LoVo (cell line): ENCODE results near the gene ZFHX3.
A peak's percentile ranks its signal among the peaks of the same experiment; 100 is the strongest.

Source experiments
- DNase-seq: peaks from one replicate; pipeline ENCODE4 v3.0.0-alpha.2; 2016; ENCODE audit warnings: low spot score

The ZFHX3 gene

DNA sequence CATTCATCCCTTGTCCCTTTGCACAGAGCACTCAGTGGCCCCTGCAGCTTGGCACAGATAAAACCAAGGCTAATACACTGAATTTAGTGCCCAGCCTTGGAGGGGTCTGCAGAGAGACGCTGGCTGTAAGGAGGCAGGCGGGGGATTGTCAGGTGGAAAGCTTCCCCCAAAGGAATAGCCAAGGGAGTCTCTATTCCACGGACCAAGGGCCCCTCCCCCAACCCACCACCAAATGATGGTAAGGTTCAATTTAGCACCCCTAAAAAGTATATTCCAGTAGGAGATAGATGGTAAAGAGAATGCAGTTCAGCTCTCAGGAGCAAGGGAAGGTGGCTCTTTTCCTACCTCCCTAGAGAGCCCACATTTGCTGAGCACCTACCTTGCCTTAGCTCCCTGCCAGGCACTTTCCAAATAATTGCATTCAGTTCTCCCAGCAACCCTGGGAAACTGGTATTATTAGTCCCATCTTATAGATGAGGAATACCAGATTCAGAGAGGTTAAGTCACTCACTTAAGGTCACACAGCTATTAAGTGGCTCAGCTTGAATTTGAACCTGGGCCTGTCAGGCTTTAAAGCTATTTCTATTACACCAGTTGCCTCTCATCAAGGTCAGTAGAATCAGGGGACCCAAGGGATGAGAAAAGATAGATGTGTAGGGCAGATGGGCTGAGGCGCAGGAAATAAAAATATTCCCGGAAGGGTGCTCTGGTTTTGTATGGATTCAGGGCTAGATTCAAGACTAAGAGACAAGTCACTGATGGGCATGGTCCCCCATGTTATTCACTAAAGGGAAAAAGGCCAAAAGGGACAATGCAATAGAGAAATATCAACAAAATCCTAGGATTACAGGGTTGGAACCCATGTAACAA lies 20.0 kb upstream of the ZFHX3 start:
- no peak for DNase-seq

DNA sequence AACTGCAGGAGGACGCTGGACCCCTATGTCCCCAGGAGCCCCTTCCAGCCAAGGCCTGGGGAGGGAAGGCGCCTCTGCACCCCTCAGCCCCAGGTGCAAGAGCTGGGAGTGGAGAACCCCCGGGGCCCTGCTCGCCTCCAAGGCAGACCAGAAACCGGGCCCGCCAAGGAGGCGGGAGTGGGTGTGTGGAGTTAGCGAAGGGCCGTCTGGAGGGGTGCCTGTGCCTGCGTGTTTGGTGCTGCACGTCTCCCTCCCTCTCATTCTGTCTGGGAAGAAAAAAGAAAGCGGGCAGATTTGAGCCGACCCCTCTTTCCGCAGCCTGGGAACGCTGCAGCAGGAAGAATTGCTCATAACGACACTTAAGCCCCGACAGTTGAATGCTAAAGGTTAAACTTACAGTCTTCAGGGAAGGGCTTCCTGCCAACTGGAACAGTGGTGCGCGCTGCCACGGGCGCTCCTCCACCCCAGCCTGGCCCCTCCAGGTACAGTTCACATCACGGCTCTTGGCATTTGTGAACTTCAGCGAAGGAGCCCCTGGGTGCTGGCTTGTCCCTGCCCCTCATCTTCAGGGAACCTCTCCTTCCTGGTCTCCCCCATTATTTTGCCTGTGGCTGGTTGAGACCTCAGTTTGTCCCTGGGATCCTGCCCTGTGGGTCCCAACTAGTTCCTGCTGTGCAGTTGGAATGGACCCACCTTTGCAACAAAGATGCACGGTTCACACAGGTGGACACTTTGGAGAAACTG lies 19.2 kb upstream of the ZFHX3 start:
- no peak for DNase-seq

DNA sequence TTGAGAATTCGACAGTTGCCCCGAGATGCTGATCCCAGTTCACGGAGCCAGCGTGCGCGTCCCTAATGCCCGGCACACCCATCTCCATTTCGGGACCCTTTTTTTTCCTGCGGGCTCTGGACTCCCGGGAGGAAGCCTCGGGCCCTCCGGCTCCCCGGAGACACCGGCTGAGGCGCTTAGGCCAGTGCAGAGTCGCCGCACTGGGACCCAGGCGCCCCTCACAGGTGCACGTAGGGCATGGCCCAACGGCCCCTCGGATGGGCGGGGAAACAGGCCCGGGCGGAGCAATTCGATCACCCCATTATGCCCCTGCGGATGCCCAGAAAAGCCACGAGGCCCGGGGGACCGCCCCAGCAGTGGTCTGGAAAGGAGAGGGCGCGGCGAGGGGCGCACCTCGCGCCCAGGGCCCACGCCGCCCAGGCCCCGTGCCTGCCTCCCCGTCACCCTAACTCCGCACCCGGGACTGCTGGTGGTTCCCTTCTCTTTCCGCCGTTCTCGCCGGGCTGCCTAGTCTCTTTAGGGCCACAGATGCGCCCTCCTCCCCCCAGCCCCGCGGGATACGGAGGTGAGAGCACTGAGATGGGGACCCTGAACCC lies 18.5 kb upstream of the ZFHX3 start:
- no peak for DNase-seq

DNA sequence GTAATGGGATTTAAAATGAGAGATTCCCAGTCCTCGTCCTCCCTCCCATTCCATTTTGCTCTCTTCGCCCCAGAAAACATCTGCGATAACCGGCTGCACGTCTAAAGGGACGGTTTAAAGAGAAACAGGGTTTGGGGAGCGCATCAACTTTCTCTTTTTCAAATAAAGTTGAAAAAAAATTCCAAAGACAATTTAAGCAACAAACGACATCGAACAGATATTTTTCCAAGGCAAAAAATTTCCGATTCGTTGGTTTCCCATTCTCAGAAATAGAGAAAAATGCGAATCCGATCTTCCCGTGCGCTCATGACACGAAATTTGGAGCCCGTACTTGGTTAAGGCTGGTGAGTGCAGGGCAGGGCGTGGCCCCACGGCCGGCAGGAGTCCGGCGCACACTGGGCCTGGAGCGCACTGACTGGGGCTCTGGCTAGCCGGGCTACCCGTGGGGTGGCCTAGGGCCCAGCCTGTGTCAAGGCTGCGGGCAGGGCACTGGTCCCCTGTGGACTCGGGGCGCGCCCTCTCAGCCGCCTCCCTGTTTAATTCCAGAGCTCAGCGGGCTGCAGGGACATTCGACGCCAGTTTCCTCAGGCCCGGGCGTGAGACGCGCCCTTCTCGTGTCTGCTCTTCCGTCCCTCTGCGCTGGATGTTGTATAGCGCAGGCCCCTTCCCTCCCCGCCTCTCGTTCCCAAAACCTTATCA lies 17.9 kb upstream of the ZFHX3 start:
- DNase-seq = no peak

DNA sequence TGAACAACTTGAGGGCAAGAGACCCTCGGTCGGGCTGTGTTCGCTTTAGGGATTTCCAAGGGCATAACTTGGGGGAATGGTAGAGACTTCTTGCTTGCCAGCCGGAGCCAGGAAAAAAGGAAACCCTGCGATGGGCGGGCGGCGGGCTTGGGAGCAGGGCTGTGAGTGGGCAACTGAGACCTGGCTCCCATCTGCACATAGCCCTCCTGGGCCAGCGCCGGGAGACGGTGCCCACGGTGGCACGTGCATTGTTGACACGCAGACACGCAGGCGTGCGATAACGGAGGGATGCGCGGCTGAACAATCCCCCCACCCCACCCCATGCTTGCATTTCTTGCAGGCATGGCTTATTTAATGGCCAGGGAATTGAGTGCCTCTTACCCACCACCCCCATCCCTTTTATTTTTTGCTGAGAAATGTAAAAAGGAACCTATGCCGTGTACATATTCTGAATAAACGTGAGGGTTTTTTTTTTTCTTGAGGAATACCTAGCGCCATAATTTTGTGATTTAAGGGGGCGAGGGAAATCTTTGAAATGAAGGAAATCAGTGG lies 17.1 kb upstream of the ZFHX3 start:
- DNase-seq = no peak

DNA sequence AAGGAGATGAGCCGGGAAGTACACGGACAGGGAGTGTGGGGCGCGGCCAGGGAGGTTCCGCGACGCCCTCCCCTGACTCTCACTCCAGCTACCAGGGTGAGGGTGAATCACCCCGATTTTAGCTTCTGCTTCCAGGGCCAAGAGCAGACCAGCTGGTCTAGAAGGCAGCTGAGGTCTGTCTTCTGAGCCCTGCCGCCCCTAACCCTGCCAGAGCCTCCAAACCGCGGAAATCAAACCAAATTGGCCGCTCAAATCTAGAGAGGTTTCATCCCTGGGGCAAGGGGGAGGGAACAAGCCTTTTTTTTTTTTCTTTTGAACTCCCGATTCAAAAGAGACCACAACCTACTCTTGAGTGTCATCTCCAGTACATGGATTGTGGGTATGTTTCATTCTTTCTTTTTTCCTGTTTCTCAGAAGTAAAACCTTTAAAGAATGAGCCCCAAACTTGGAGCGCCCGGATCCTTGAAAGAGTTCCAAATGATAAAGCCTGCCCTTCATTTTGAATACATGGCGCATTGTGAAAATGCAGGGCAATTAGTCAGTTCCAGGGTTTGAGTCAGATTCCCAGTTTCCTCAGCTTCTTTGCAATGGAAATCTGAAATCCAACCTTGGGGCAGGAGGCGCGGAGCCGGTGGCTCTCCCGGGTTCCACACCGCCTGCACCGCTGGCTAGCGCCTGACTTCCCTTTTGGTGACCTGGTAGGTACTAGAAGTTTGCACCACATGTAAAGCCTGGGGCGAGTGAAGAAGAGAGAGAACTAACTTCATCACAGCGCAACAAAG lies 16.5 kb upstream of the ZFHX3 start:
- no peak for DNase-seq

DNA sequence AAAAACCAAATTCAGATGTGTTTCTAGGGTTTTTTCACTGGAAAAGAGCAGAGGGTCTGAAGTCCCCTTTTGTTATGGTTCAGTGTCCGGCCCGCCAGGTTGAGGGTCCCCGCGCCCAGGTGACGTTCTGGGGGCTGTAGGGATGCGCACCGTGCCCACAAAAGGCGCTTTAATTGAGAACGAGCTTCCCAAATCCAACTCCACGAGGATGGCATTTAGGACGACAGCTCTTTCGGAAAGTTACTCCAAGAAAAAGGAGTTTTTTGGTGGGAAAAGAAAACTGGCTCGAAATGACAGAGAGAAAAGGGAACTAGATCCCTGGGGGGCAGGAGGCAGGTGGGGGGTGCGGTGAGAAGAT lies 15.9 kb upstream of the ZFHX3 start:
- DNase-seq = no peak

DNA sequence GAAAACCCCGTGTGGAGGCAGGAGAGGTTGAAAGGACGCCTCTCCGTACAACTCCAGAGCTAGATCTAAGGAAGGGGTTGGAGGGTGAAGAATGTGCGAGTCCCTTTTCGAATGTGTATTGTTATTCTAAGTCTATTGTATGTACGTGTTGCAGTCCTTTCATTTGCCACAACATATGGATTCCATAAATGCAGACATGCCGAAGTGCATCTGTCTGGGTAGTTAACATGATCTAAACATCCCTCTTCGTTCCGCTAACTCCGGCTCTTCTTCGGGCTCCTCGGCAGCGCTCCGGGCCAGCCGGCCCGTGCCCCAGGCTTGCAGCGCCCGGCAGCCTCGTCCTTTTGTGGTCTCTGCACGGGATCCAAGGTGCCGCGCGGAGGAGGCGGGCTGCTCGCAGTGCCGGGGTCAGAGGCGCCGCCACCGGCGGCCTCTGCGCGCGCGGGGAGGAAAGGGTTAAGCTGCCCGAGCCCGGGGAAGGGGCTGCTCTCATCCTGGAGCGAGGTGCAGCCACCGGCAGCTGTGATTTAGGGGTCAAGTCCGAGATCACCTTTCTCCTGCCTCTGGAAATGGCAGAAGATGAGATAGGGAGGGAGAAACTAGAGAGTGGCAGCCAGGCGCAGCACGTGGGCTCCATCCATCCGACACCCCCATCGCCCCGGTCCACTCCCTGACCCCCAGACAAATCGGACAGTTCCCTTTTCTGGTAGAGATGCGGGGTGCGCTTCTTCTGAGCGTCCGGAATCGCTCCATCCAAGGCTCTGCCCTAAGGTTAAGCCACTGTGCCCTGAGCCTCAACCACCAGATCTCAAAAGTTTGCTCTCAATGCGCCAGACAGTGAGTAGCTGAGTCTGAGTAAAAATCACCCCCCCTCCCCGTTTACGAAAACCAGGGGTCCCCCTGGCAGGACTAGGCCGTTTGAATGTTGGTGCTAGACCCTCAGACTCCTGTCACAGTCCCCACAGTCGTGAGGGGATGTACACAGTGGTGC lies 15.1 kb upstream of the ZFHX3 start:
- no peak for DNase-seq

DNA sequence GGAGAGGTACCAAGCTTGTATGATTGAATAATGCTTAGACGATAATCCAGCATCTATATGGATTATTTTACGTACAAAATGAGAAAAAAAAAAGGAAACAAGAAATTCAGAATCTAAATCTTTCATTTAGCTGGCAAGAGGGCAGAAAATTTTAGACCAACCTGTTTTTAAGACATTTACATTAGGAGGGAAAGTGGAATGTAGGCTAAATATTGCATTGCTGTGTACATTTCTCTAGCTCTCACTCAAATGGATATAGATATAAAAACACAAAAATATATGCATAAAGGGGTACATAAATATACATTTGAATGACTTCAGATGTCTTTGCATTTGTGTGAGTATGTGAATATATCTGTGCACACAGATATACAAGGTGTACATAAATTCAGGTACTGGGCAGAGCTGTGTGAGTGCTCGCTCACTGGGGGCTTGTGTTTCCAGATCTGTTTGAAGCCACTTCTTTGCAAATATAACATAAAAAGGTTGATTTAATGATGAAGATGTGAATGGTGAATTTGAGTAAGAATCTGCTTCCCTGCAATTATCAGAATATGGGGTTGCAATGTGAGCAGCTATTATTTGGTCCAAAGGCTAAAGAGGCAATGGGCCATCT lies 14.2 kb upstream of the ZFHX3 start:
- DNase-seq = no peak

DNA sequence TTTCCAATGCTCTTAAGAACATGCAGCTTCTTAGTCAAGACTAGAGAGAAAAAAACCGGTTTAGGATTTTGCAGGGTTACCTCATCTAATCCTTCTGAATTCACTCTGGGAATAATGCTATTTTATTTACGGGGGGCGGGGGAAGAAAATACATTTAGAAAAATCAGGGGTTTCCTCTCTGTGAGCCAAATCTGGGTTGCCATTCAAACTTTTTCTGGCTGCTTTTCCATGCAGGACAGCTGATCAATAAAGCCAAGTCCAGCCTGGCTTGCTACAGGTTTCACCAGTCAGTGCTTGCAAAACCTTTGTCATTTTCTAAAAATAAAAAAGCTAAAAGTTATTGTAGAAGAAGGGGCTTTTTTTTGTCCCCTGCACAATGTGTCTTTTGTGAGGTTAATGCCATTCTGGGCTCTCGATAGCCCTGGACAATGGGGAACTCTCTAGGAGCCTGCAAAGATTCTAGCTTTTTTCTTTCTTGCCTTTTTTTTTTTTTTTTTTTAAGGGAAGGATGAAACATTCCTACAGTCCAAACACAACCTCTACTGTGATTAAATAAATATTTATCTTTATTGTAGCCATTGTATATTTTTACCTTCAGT lies 13.1 kb upstream of the ZFHX3 start:
- DNase-seq = no peak

DNA sequence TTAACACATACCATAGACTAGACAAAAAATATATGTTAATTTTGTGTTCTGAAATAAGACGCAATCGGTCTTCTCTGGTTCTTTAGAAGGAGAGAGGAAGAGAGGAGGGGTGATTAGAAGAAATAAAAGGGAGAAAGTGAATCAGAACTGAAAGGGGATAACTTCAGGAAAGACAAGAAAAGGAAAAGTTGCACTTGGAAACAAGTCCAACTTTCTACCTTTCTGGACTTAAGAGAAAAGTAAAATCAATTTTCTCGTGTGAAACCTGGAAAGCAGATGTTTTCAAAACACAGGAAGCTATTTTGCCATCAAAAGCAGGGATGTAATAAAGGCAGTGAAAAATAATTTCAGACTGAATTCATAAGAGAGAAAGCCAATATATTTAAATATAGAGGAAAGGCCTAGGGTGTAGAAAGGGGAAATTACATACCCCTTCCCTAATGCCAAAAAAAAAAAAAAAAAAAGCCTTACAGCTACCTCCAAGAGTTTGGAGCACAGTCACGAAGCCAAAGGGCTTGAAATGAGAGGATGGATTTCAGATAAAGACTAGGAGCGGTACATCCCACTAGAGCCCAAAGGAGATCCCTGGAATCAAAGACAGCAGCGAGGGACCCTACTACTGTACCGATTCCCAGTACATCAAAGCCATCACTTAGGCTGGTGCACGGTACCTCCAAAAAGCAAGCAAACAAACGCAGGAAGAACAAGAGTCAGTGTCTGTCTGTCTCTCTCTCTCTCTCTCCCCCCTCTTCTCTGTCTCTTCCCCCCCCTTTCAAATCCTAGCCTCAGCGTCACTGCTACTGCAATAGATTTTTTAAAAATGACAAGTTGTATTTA lies 12.1 kb upstream of the ZFHX3 start:
- no peak for DNase-seq

DNA sequence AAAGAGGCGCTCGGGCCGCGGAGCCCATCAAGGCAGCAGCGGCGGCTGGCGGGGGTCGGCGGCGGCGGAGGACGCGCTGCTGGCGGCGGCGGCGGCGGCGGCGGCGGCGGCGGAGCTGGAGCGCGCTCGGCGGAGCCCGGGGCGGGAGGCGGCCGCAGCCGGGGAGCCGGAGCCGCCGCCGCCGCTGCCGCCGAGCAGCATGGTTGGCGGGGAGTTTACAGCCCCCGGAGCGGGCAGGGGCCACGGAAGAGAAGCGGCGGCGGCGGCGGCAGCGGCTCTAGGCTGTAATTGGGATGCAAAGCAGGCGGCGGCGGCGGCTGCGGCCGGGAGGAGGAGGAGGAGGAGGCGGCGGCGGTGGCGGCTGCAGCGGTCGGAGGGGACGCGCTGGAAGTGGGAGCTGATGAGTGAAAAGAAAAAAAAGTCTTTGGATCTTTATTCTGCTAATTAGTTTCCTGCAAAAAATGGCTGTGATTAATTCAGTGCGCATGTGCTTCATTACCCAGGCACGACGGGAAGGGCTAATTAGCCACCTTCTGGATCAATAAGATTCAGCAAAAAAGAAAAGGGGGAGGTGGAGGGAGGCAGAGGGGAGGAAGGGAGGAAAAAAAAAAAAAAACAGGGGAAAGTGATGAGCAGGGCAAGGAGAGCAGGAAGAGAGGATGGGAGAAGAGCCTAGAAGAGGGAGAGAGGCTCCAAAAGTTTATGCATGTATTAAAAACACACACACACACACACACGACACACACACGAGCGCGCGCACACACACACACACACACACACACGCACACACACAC lies 10.9 kb upstream of the ZFHX3 start:
- peak; percentile 42 for DNase-seq

DNA sequence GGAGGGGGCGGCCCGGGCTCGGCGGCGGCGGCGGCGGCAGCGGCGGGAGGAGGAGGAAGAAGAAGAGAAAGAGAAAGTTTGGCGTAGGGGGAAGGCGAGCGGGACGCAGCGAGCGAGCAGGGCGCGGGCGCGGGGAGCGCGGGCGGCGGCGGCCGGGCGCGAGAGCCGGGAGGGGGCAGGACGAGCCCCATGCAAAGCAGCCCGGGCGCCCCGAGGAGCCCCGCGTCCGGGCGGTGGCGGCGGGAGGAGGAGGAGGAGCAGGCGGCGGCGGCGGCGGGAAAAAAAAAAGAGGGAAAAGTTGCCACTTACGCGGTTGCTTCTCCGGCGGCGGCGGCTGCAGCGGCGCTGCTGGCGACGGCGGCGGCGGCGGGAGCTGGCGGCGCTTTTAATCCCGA lies 10.3 kb upstream of the ZFHX3 start:
- peak; percentile 52 for DNase-seq

DNA sequence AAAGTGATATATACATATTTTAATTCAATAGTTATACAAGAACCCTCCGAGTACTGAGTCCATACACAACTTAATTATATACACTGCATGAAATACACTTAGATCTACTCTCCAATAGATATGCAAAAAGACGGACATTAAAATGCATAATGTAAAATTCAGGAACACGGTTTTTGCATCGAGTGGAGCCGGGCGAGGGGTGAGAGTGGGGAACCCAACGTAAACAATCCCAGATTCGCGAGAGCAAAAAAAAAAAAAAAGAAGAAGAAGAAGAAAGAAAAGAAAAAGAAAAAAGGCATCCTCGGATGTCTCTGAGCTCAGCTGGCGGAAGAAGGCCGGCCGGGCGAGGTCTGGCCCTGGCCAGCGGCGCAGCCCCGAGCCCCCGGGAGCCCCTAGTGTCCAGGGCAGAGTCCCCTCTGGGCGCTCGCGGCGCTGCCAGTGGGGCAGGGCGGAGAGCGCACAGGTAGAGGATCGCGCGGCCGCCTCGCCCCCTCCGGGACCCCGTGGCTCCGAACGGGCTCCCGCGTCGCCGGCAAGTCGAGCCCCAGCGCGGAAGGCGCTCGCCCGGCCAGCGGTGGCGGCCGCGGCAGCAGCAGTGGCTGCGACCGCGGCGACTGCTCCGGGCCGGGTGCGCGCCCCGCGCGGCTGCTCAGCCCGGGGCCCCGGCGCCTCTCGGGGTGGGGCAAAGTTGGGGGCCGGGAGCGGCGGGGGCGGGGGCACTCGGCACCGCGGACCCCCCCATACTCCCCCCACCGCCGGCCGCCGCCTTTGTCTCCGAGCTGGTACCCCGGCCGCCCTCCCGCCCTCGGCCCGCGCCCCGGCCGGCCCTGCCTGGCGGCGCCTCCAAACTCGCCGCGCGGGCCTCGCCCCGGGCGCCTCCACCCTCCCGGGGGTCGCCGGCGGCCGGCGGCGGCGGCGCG lies 9.6 kb upstream of the ZFHX3 start:
- peak; percentile 27 for DNase-seq

DNA sequence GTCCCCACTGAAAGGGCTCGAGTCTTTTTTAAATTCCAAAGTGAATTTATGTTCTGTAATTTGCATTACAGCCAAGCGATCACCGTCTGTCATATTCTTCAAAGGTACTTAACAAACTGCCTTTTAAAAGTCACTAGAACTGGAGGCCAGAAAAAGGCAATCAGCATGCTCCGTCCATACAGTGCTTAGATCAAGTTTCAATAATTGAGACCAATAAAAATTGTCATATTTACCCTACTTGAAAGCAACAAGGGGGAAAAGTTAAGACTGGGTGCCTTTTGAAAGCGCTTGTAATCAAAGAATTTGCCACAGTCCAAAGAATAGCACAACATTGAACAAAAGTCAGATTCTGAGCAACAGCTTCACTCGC lies 9.0 kb upstream of the ZFHX3 start:
- no peak for DNase-seq

DNA sequence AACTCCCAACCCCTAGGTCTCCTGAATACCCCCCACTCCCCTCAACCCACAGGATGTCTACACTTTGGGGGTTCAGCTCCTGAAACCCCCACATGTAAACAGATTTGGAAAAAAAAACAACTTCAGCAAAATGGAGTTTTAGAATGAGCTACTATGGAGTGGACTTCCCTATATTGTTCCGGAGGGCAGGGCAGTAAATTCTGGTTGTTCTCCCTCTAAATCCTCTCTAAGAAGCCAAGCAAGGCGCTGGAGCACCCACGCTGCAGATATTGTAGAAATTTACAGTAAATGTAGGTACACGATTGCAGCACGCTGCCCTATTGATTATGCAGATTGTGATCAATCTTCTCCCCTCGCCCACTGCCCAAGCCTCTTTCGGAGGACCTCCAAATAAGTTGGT lies 8.5 kb upstream of the ZFHX3 start:
- DNase-seq = no peak
